Measurements from ENCODE around the gene DPYD.

DNA sequence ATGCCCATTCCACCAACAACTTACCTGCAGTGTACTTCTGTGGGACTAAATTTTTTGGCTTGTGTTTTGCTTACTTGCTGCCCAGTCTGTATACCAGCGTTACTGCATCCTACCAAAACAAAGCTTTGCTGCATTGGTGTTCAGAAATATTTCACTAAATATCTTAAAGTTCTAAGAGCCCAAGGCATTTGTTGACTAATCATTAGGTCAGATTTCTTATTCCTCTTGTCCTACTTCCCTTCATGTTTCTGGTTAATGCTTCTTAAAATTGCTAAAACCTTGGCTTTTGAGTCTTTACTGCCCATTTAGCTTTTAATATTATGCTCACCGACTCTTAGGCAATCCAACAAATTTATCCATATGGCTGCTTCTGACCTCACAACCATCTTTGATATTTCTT lies 161.8 kb downstream of the DPYD start:
- TF ChIP-seq POLR2A (IDR thresholded peaks at IDR 0.05; ENCODE audit: low read depth, low read length) (no peak), TAF1 (IDR thresholded peaks at IDR 0.05; ENCODE audit: low read depth, low read length) (no peak), PAX5 (IDR thresholded peaks at IDR 0.05; ENCODE audit: insufficient read depth, low read length, severe bottlenecking) (no peak)
